Measurements from ENCODE around the gene EGR1.
"Not testable (repeated sequence)": the region's sequence is repeated elsewhere in the genome, so short reads cannot be mapped to it uniquely, and the experiment has no call there.

The EGR1 gene

GRCh38 chr5:138468966-138469539 lies 3.8 kb downstream of the EGR1 start:
- no peak for DNase-seq (ENCODE audit: extremely low read depth in 1 of 2, low read depth in 1 of 2)

- peak in 1 of 2 donors; percentile 70 for DNase-seq (ENCODE audit: extremely low read depth in 1 of 2, low read depth in 1 of 2)
These were observed 4.5 kb downstream of the EGR1 start for GRCh38 chr5:138469540-138470321.

GRCh38 chr5:138470322-138471051 lies 5.2 kb downstream of the EGR1 start:
- DNase-seq (ENCODE audit: extremely low read depth in 1 of 2, low read depth in 1 of 2) = no peak

- no peak for DNase-seq (ENCODE audit: extremely low read depth in 1 of 2, low read depth in 1 of 2)
These were observed 5.7 kb downstream of the EGR1 start for GRCh38 chr5:138471052-138471361.

GRCh38 chr5:138472353-138472752 lies 7.1 kb downstream of the EGR1 start:
- no peak for DNase-seq (ENCODE audit: extremely low read depth in 1 of 2, low read depth in 1 of 2)

GRCh38 chr5:138473151-138473550 lies 7.9 kb downstream of the EGR1 start:
- DNase-seq (ENCODE audit: extremely low read depth in 1 of 2, low read depth in 1 of 2) = not testable (repeated sequence)

- DNase-seq (ENCODE audit: extremely low read depth in 1 of 2, low read depth in 1 of 2) = no peak
These were observed 11.6 kb downstream of the EGR1 start for GRCh38 chr5:138476918-138477317.

GRCh38 chr5:138482638-138483037 lies 17.4 kb downstream of the EGR1 start:
- no peak for DNase-seq (ENCODE audit: extremely low read depth in 1 of 2, low read depth in 1 of 2)

- DNase-seq (ENCODE audit: extremely low read depth in 1 of 2, low read depth in 1 of 2) = no peak
These were observed 23.2 kb downstream of the EGR1 start for GRCh38 chr5:138488481-138488945.

GRCh38 chr5:138489683-138490061 lies 24.4 kb downstream of the EGR1 start:
- no peak for DNase-seq (ENCODE audit: extremely low read depth in 1 of 2, low read depth in 1 of 2)

GRCh38 chr5:138490648-138491283 lies 25.5 kb downstream of the EGR1 start:
- no peak for DNase-seq (ENCODE audit: extremely low read depth in 1 of 2, low read depth in 1 of 2)

- no peak for DNase-seq (ENCODE audit: extremely low read depth in 1 of 2, low read depth in 1 of 2)
These were observed 26.0 kb downstream of the EGR1 start for GRCh38 chr5:138491284-138491648.

- DNase-seq (ENCODE audit: extremely low read depth in 1 of 2, low read depth in 1 of 2) = peak in 1 of 2 donors; percentile 78
These were observed 26.6 kb downstream of the EGR1 start for GRCh38 chr5:138491669-138492559.

- no peak for DNase-seq (ENCODE audit: extremely low read depth in 1 of 2, low read depth in 1 of 2)
These were observed 27.3 kb downstream of the EGR1 start for GRCh38 chr5:138492560-138493045.

GRCh38 chr5:138495351-138495750 lies 30.1 kb downstream of the EGR1 start:
- no peak for DNase-seq (ENCODE audit: extremely low read depth in 1 of 2, low read depth in 1 of 2)

- DNase-seq (ENCODE audit: extremely low read depth in 1 of 2, low read depth in 1 of 2) = no peak
These were observed 33.1 kb downstream of the EGR1 start for GRCh38 chr5:138498376-138498775.

- DNase-seq (ENCODE audit: extremely low read depth in 1 of 2, low read depth in 1 of 2) = no peak
These were observed 36.8 kb downstream of the EGR1 start for GRCh38 chr5:138502121-138502520.

- no peak for DNase-seq (ENCODE audit: extremely low read depth in 1 of 2, low read depth in 1 of 2)
These were observed 37.2 kb downstream of the EGR1 start for GRCh38 chr5:138502521-138502920.

GRCh38 chr5:138503487-138504270 lies 38.4 kb downstream of the EGR1 start:
- DNase-seq (ENCODE audit: extremely low read depth in 1 of 2, low read depth in 1 of 2) = no peak

- DNase-seq (ENCODE audit: extremely low read depth in 1 of 2, low read depth in 1 of 2) = no peak
These were observed 39.5 kb downstream of the EGR1 start for GRCh38 chr5:138504799-138505198.
